Thymus (tissue), 11 donors: ENCODE measurements around the gene NKX2-1. TPM values are rescaled to one million over a fixed set of nuclear protein-coding genes. Genes with fewer than 3 reads are reported as not detected.
"Not testable (repeated sequence)": the region's sequence is repeated elsewhere in the genome, so short reads cannot be mapped to it uniquely, and the experiment has no call there.

Source experiments
- DNase-seq, 9 donors: peaks; one replicate each; pipeline ENCODE4 v3.0.0-alpha.2; 2013; ENCODE audit warnings: low spot score in 9 of 9, low read depth in 6 of 9, missing footprints in 1 of 9
- H3K27ac ChIP-seq, 2 donors: one replicate each; pipeline ENCODE4 v1.5.1; 2013; ENCODE audit warnings: control low read depth in 1 of 2, low read depth in 1 of 2, low read length in 1 of 2, mild to moderate bottlenecking in 1 of 2, moderate library complexity in 1 of 2
- H3K27me3 ChIP-seq, 2 donors: one replicate each; pipeline ENCODE4 v1.5.1; 2013; ENCODE audit warnings: low read length in 1 of 2; ENCODE audit not compliant: control insufficient read depth in 2 of 2, insufficient read depth in 1 of 2
- H3K36me3 ChIP-seq, 2 donors: one replicate each; pipeline ENCODE4 v1.5.1; 2013; ENCODE audit warnings: low read length in 1 of 2, mild to moderate bottlenecking in 1 of 2, moderate library complexity in 1 of 2; ENCODE audit not compliant: control insufficient read depth in 2 of 2, insufficient read depth in 2 of 2
- H3K4me1 ChIP-seq, 2 donors: one replicate each; pipeline ENCODE4 v1.5.1; 2013; ENCODE audit warnings: low read length in 2 of 2; ENCODE audit not compliant: control insufficient read depth in 2 of 2, insufficient read depth in 2 of 2
- H3K4me3 ChIP-seq, 2 donors: one replicate each; pipeline ENCODE4 v1.5.1; 2013; ENCODE audit warnings: low read length in 2 of 2, control low read depth in 1 of 2, mild to moderate bottlenecking in 1 of 2
- H3K9me3 ChIP-seq, 2 donors: one replicate each; pipeline ENCODE4 v1.5.1; 2013; ENCODE audit warnings: low read length in 1 of 2, mild to moderate bottlenecking in 1 of 2; ENCODE audit not compliant: control insufficient read depth in 2 of 2, insufficient read depth in 1 of 2
- WGBS: extraction: QIAGEN DNeasy Blood & Tissue Kit; methylation state at CpG from one replicate; pipeline ENCODE4 v1.1.7; 2013; 5-methylcytosine and 5-hydroxymethylcytosine counted together
- polyA plus RNA-seq: library from polyadenylated mRNA; stranded (reverse); fragments of 200-250 nt; gene quantifications from one replicate; pipeline ENCODE4 v1.2.3, GENCODE V29; 2013
- total RNA-seq: library from RNA; stranded (reverse); fragments of 120-200 nt; gene quantifications from one replicate; pipeline ENCODE4 v1.2.4, GENCODE V29; 2013
- donor health status: healthy.

Gene NKX2-1
- total and polyA plus RNA-seq, 2 donors: 0.02 TPM; not detected in 1

GRCh38 chr14:36498938-36499337 is 21.1 kb downstream of the NKX2-1 start:
- H3K4me1 ChIP-seq: no peaks in the 10 kb centered on the region
- no peak overlapping the region for H3K4me3 ChIP-seq
- 21% methylated on average over 2 of the region's 2 CpGs for WGBS
- no peaks in the 10 kb centered on the region for H3K36me3 ChIP-seq
- DNase-seq: no peak
- no peak overlapping the region for H3K27ac ChIP-seq
- H3K27me3 ChIP-seq: peaks cover 16 to 21% of the 10 kb centered on the region in 2 donors
- no peaks in the 10 kb centered on the region for H3K9me3 ChIP-seq

GRCh38 chr14:36496346-36496745 is 23.7 kb downstream of the NKX2-1 start:
- no peaks in the 10 kb centered on the region for H3K36me3 ChIP-seq
- no peaks in the 10 kb centered on the region for H3K9me3 ChIP-seq
- H3K4me3 ChIP-seq: no peak overlapping the region
- no peak overlapping the region for H3K27ac ChIP-seq
- no peaks in the 10 kb centered on the region for H3K4me1 ChIP-seq
- 84% methylated on average over 4 of the region's 4 CpGs for WGBS
- H3K27me3 ChIP-seq: peaks cover 0 to 3% of the 10 kb centered on the region in 2 donors
- DNase-seq: no peak

GRCh38 chr14:36495666-36496065 is 24.4 kb downstream of the NKX2-1 start:
- H3K27me3 ChIP-seq: peaks cover 0 to 3% of the 10 kb centered on the region in 2 donors
- no peak overlapping the region for H3K27ac ChIP-seq
- WGBS: 13% methylated on average over 3 of the region's 3 CpGs

GRCh38 chr14:36493761-36494160 is 26.3 kb downstream of the NKX2-1 start:
- H3K27me3 ChIP-seq: peaks cover 0 to 3% of the 10 kb centered on the region in 2 donors
- H3K27ac ChIP-seq: no peak overlapping the region
- 26% methylated on average over 3 of the region's 3 CpGs for WGBS
- DNase-seq: no peak
- no peak overlapping the region for H3K4me3 ChIP-seq
- no peaks in the 10 kb centered on the region for H3K36me3 ChIP-seq
- no peaks in the 10 kb centered on the region for H3K9me3 ChIP-seq
- H3K4me1 ChIP-seq: no peaks in the 10 kb centered on the region

More at GRCh38 chr14:36495666-36496065, 24.4 kb downstream of the NKX2-1 start:
- H3K9me3 ChIP-seq: no peaks in the 10 kb centered on the region
- no peaks in the 10 kb centered on the region for H3K4me1 ChIP-seq
- no peaks in the 10 kb centered on the region for H3K36me3 ChIP-seq
- DNase-seq: no peak
- H3K4me3 ChIP-seq: no peak overlapping the region

GRCh38 chr14:36485773-36486172 is 34.3 kb downstream of the NKX2-1 start:
- no peak overlapping the region for H3K27ac ChIP-seq
- no peaks in the 10 kb centered on the region for H3K36me3 ChIP-seq
- WGBS: 91% methylated on average over 2 of the region's 2 CpGs
- DNase-seq: no peak
- no peak overlapping the region for H3K4me3 ChIP-seq
- H3K4me1 ChIP-seq: no peaks in the 10 kb centered on the region
- no peaks in the 10 kb centered on the region for H3K9me3 ChIP-seq
- no peaks in the 10 kb centered on the region for H3K27me3 ChIP-seq

- WGBS: 86% methylated on average over 4 of the region's 4 CpGs
- Histone ChIP-seq H3K4me3 (no peak overlapping the region), H3K36me3 (no peaks in the 10 kb centered on the region), H3K27ac (no peak overlapping the region), H3K9me3 (no peaks in the 10 kb centered on the region), H3K27me3 (no peaks in the 10 kb centered on the region), H3K4me1 (no peaks in the 10 kb centered on the region)
- DNase-seq: no peak
These were observed 40.7 kb downstream of the NKX2-1 start for GRCh38 chr14:36479344-36479743.

DNA sequence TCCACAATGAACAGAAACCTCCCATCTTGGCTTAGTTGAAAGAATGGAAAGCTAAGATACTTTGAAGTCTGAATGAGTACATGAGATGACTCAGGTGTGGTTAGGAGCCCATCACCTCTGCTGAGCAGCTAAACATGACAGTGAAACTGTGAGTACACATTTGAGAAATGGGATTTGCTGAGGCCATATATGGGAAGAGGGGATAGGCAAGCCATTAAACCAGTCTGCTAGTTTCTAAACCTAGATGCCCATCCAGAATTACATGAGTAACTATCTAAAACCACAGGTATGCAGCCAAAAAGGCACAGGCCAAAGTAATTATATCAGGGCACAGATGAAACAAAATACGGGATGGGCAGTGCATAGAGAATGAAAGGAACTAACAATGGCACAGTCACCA is 41.2 kb downstream of the NKX2-1 start:
- no peaks in the 10 kb centered on the region for H3K27me3 ChIP-seq
- H3K9me3 ChIP-seq: no peaks in the 10 kb centered on the region
- no peaks in the 10 kb centered on the region for H3K36me3 ChIP-seq
- no peak overlapping the region for H3K27ac ChIP-seq
- H3K4me3 ChIP-seq: no peak overlapping the region
- no peak for DNase-seq
- 42% methylated on average over 1 of the region's 1 CpG for WGBS
- H3K4me1 ChIP-seq: no peaks in the 10 kb centered on the region

DNA sequence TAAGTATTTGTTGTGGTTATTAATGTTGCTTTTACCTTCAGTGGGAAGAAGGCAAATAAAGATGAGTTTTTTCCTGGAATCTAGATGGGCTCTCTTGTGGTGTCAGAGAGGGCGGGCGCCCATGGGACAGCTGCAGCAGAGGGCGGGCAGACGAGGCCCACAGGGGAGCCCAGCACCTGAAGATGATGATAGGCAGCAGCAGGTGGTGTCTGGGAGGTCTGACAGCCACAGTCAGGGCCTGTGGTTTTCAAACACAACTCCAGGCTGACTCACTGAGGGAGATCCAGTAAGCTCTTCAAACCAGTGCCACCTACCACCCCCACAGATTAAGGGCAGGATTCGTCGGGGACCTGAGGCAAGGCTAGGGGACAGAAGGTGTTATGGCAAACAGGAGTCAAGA is 42.8 kb downstream of the NKX2-1 start:
- Histone ChIP-seq H3K4me3 (no peak overlapping the region), H3K9me3 (no peaks in the 10 kb centered on the region), H3K27ac (no peak overlapping the region), H3K27me3 (no peaks in the 10 kb centered on the region), H3K4me1 (no peaks in the 10 kb centered on the region), H3K36me3 (no peaks in the 10 kb centered on the region)
- no peak for DNase-seq
- WGBS: 80% methylated on average over 6 of the region's 6 CpGs

GRCh38 chr14:36476061-36476460 is 44.0 kb downstream of the NKX2-1 start:
- not testable (repeated sequence) for H3K27me3 ChIP-seq, H3K4me1 ChIP-seq, H3K36me3 ChIP-seq, H3K9me3 ChIP-seq, H3K4me3 ChIP-seq, DNase-seq, H3K27ac ChIP-seq
- WGBS: 95% methylated on average over 7 of the region's 7 CpGs

DNA sequence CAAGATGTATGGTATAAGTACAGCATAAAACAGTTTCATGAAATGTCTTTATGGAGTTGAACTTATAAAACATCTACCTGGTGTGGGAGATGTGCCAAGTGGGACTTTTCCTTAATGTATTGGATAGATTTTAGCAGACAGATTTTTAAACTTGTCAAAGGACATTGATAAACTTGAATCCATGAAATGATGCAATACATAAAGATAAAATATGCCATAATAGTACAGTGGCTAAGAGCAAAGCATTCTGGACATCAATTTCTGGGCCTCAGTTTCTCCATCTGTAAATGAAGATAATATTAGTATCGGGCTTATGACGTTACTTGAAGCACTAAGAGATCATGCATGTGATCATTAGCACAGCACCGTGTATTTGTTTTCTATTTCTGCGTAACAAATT is 45.4 kb downstream of the NKX2-1 start:
- no peak for DNase-seq
- Histone ChIP-seq H3K4me1 (no peaks in the 10 kb centered on the region), H3K36me3 (no peaks in the 10 kb centered on the region), H3K4me3 (no peak overlapping the region), H3K27me3 (no peaks in the 10 kb centered on the region), H3K9me3 (no peaks in the 10 kb centered on the region), H3K27ac (no peak overlapping the region)
- 83% methylated on average over 4 of the region's 4 CpGs for WGBS
